Small intestine (tissue), 7 donors: ENCODE results near the gene CYB5B. TPM values are rescaled to one million over a fixed set of nuclear protein-coding genes. Genes with fewer than 3 reads are reported as not detected.
"Not testable (repeated sequence)": the region's sequence is repeated elsewhere in the genome, so short reads cannot be mapped to it uniquely, and the experiment has no call there.

Experiments
- DNase-seq, 2 donors: peaks; one replicate each; pipeline versions ENCODE4 v3.0.0 to v3.0.0-alpha.2; 2013
- FAIRE-seq: peaks from 2 replicates; lab custom pipeline; 2012; peaks lifted over from hg19 to GRCh38; lab: Jason Lieb, UNC
- H3K27ac ChIP-seq, 3 donors: one replicate each; pipeline ENCODE4 v1.5.1; 2013; ENCODE audit warnings: low read length in 2 of 3, mild to moderate bottlenecking in 2 of 3, control low read depth in 1 of 3, inconsistent platforms in 1 of 3, low read depth in 1 of 3, moderate library complexity in 1 of 3
- H3K27me3 ChIP-seq, 3 donors: one replicate each; pipeline ENCODE4 v1.6.1; 2013; ENCODE audit warnings: low read length in 3 of 3, inconsistent platforms in 1 of 3; ENCODE audit not compliant: control insufficient read depth in 3 of 3, insufficient read depth in 3 of 3
- H3K36me3 ChIP-seq, 3 donors: one replicate each; pipeline ENCODE4 v1.6.1; 2013; ENCODE audit warnings: low read length in 3 of 3, inconsistent platforms in 1 of 3, low read depth in 1 of 3, mild to moderate bottlenecking in 1 of 3, moderate library complexity in 1 of 3; ENCODE audit not compliant: control insufficient read depth in 3 of 3, insufficient read depth in 2 of 3
- H3K4me1 ChIP-seq, 3 donors: one replicate each; pipeline ENCODE4 v1.6.1; 2013; ENCODE audit warnings: low read length in 2 of 3, inconsistent platforms in 1 of 3, low read depth in 1 of 3, mild to moderate bottlenecking in 1 of 3, moderate library complexity in 1 of 3; ENCODE audit not compliant: control insufficient read depth in 3 of 3, insufficient read depth in 2 of 3
- H3K4me3 ChIP-seq, 3 donors: one replicate each; pipeline ENCODE4 v1.5.1; 2013; ENCODE audit warnings: low read length in 3 of 3, control low read depth in 1 of 3, inconsistent platforms in 1 of 3, low read depth in 1 of 3, mild to moderate bottlenecking in 1 of 3, moderate library complexity in 1 of 3
- H3K9me3 ChIP-seq, 2 donors: one replicate each; pipeline ENCODE4 v1.6.1; 2013; ENCODE audit warnings: low read depth in 1 of 2, low read length in 1 of 2; ENCODE audit not compliant: control insufficient read depth in 2 of 2, insufficient read depth in 1 of 2
- WGBS, 3 donors: extraction: QIAGEN DNeasy Blood & Tissue Kit; methylation state at CpG; one replicate each; pipeline ENCODE4 v1.1.7; 2013; 5-methylcytosine and 5-hydroxymethylcytosine counted together
- polyA plus RNA-seq, 4 donors: library from polyadenylated mRNA; stranded (reverse) in 3 of 4; unstranded in 1 of 4; fragments of 200-250 nt in 3 of 4; fragments of 120-200 nt in 1 of 4; gene quantifications; one replicate each; pipeline versions ENCODE4 v1.2.1 to v1.2.3, GENCODE V29; 2013
- donor health status: healthy with polysubstance abuse.
- donor health status: control.
- donor health status: control.
- donor health status: Bipolar disorder and iron deficiency.
- donor health status: healthy.

CYB5B gene
- polyA plus RNA-seq, 4 donors = 85.4 to 102 (median 93.9) TPM

- not testable (repeated sequence) for DNase-seq, FAIRE-seq, H3K27ac ChIP-seq, H3K4me3 ChIP-seq, H3K27me3 ChIP-seq, H3K9me3 ChIP-seq
- WGBS, 3 donors = 96 to 97% (median 97%) methylated on average over 7 of the region's 7 CpGs
- peaks cover 0 to 25% (median 0%) of the 10 kb centered on the region in 3 donors for H3K36me3 ChIP-seq
- H3K4me1 ChIP-seq = peaks cover 4 to 12% (median 4%) of the 10 kb centered on the region in 3 donors
These were observed 16.6 kb downstream of the CYB5B start for GRCh38 chr16:69441030-69441429.

GRCh38 chr16:69443927-69444631 is 19.7 kb downstream of the CYB5B start:
- Histone ChIP-seq H3K4me3 (no peak overlapping the region), H3K27ac (peak overlapping the region; percentile 56 to 98 (median 80)), H3K27me3 (no peaks in the 10 kb centered on the region), H3K36me3 (peaks cover 0 to 29% (median 7%) of the 10 kb centered on the region in 3 donors), H3K9me3 (no peaks in the 10 kb centered on the region), H3K4me1 (peaks cover 2 to 10% (median 2%) of the 10 kb centered on the region in 3 donors)
- FAIRE-seq = no peak
- DNase-seq = peak; percentile 23 to 50
- 29 to 44% (median 40%) methylated on average over 12 of the region's 12 CpGs for WGBS, 3 donors

DNA sequence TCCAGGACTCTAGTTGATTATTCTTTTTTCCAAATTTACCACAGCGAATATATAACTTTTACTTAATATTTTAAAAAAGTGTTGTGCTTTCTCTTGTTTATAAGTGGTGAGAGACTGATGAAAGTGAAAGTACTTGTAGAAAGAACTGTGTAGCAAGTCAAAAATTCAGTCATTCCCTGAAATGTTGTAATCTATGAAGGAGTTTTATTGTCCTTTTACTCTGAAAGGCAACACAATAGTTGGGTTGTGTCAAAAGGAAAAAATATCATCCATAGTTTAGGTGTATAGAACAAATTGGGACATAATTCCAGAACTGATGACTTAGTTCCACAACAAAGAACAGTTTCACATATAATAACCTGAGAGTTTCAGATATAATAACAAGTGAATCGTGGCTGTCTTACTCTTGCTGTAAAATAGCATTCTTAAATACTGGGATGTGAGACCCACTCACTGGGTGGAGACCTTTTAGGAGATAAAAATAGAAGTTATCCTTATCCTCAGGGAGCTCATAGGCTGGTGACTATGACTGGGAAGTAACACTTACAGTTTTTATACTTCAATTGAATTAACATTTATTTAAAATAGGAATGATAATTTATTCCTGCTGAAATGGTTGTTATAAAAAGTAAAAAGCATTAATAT is 20.6 kb downstream of the CYB5B start:
- FAIRE-seq = no peak
- no peaks in the 10 kb centered on the region for H3K27me3 ChIP-seq
- WGBS, 3 donors = 25 to 64% (median 38%) methylated on average over 2 of the region's 2 CpGs
- H3K4me3 ChIP-seq = no peak overlapping the region
- peaks cover 0 to 23% (median 7%) of the 10 kb centered on the region in 3 donors for H3K36me3 ChIP-seq
- no peaks in the 10 kb centered on the region for H3K9me3 ChIP-seq
- peak; percentile 20 to 21 for DNase-seq
- peaks cover 2 to 4% (median 2%) of the 10 kb centered on the region in 3 donors for H3K4me1 ChIP-seq
- peak overlapping the region in 2 of 3 donors; percentile 56 to 65 for H3K27ac ChIP-seq

DNA sequence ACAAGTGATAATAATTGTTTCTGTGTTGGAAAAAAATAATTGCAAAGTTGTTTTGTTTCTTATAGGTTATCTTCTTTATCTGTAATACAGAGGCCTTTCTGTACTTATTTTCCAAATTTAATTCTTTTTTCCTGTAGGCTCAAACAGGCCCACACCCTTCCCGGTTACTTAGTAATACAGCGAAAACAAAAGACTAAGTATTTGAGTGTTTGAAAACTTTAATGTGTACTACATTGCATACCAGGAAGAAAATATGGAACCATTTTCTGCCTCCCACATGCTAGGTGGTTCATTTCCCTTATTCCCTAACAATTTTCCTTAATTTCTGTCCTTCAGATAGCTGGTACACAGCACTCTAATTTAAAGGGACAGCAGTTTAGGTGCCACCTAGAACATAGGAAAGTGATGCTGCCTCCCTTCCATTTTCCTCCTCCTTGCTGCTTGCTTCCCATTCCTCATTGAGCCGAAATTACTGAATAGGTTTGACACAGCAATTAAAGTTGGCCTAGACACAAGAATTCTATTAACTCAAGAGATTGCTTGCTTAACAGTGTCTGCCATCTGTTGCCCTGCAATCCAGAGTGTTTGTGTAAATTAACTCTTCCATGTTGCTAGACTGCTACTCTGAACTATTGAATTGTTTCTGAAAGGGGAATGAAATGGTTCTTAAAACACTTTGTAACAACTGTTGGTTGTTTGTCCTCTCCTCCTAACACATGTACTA is 24.2 kb downstream of the CYB5B start:
- FAIRE-seq (no peak), DNase-seq (peak; percentile 33 to 37)
- H3K9me3 ChIP-seq = no peaks in the 10 kb centered on the region
- no peak overlapping the region for H3K4me3 ChIP-seq
- H3K27me3 ChIP-seq = no peaks in the 10 kb centered on the region
- peaks cover 2 to 4% (median 2%) of the 10 kb centered on the region in 3 donors for H3K4me1 ChIP-seq
- peak overlapping the region in 1 of 3 donors; percentile 11 for H3K27ac ChIP-seq
- WGBS, 3 donors = 54 to 70% (median 57%) methylated on average over 3 of the region's 3 CpGs
- peaks cover 0 to 25% (median 11%) of the 10 kb centered on the region in 3 donors for H3K36me3 ChIP-seq

GRCh38 chr16:69451166-69451565 is 26.7 kb downstream of the CYB5B start:
- peaks cover 0 to 35% (median 11%) of the 10 kb centered on the region in 3 donors for H3K36me3 ChIP-seq
- 88 to 94% (median 88%) methylated on average over 4 of the region's 4 CpGs for WGBS, 3 donors

DNA sequence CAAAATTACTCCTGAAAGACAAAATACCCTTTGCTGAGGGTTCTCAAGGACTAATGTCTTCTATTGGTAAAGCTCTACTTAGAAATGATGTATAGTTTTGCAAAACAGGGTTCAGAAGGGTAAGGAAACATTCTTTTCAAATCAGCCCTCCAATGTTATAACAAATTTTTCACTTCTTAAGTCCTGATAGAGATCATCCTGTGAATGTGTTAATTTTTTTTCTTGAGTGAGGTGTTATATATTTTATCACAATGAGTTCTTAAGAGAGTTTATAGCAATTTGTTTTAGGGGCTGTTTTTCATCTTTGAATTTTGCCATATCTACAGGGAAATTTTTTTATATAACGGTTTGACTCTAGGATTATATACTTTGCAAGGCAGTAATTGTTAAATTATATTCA is 29.5 kb downstream of the CYB5B start:
- Histone ChIP-seq H3K27ac (no peak overlapping the region), H3K4me3 (no peak overlapping the region), H3K27me3 (no peaks in the 10 kb centered on the region), H3K4me1 (no peaks in the 10 kb centered on the region), H3K36me3 (peaks cover 0 to 27% (median 4%) of the 10 kb centered on the region in 3 donors), H3K9me3 (no peaks in the 10 kb centered on the region)
- FAIRE-seq = no peak
- 51 to 92% (median 83%) methylated on average over 1 of the region's 1 CpG for WGBS, 3 donors
- no peak for DNase-seq

More at GRCh38 chr16:69451166-69451565, 26.7 kb downstream of the CYB5B start:
- Histone ChIP-seq H3K4me1 (no peaks in the 10 kb centered on the region), H3K27me3 (no peaks in the 10 kb centered on the region), H3K4me3 (no peak overlapping the region), H3K9me3 (no peaks in the 10 kb centered on the region), H3K27ac (no peak overlapping the region)
- no peak for DNase-seq
- FAIRE-seq = no peak

DNA sequence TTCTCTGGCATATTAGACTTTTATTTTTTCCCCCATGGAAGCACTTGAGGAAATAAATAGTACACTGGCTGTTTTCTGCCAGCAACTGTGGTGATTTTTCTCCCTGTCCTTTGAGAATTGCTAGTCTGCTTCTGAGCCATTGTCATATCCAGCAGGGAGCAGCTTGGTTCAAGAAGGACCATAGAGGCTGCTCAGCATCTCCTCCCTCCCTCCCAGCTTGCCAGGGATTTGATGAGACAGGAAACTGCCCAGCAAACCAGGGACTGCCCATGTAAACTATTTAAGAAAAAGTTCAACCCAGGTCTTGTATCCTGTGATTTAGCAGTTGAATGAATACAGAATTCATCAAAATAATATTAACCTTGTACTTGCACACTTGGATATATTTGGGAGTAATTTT is 39.5 kb downstream of the CYB5B start:
- Histone ChIP-seq H3K9me3 (no peaks in the 10 kb centered on the region), H3K27ac (no peak overlapping the region), H3K4me3 (no peak overlapping the region), H3K27me3 (no peaks in the 10 kb centered on the region), H3K36me3 (peaks cover 2 to 19% (median 10%) of the 10 kb centered on the region in 3 donors), H3K4me1 (peaks cover 0 to 7% (median 2%) of the 10 kb centered on the region in 3 donors)
- FAIRE-seq (no peak), DNase-seq (no peak)

DNA sequence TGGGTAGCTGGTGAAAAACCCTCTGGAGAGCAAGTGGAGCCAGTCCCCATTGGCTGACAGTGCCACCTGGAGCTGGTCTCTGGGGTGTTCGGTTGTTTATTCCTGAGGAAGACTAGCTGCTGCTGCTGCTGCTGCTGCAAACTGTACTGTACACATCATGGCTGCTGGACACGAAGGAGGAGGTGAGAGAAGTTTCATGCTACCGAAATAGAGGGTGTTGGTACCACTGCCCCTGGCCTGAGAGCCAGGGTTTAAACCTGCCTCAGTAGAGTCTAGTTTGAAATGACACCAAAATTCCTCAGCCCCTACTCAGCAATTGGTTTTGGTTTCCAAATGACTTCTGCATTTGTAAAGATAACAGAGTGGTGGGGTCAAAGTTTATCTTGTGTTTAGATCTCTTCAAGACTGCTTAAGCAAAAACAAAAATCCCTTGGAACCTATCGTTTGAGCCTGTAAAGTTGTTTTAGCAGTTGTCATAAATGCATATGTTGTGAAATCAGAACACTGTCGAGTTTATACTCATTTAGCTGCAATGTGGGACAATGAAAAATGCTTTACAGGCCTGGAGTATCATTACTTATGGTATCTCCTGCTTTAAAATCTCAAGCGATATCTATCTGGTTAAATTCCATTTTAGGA is 40.8 kb downstream of the CYB5B start:
- FAIRE-seq (no peak), DNase-seq (peak; percentile 29 to 33)
- no peaks in the 10 kb centered on the region for H3K9me3 ChIP-seq
- H3K4me1 ChIP-seq = peaks cover 0 to 7% (median 2%) of the 10 kb centered on the region in 3 donors
- H3K27ac ChIP-seq = peak overlapping the region in 1 of 3 donors; percentile 64
- peaks cover 2 to 15% (median 10%) of the 10 kb centered on the region in 3 donors for H3K36me3 ChIP-seq
- no peak overlapping the region for H3K4me3 ChIP-seq
- no peaks in the 10 kb centered on the region for H3K27me3 ChIP-seq
- 27 to 42% (median 37%) methylated on average over 6 of the region's 6 CpGs for WGBS, 3 donors
